GM12872 (cell line): Measurements from ENCODE around the gene FCN1.

Experiments used
- CTCF ChIP-seq: IDR thresholded peaks from 3 replicates; pipeline ENCODE4 v1.5.1; 2011; ENCODE audit warnings: low read depth, mild to moderate bottlenecking, low read length, moderate library complexity; ENCODE audit not compliant: insufficient read depth

Gene FCN1

GRCh38 chr9:134963546-134963945 is 45.8 kb upstream of the FCN1 start:
- TF ChIP-seq CTCF, result no peak

- TF ChIP-seq CTCF, result no peak
These were observed 45.3 kb upstream of the FCN1 start for GRCh38 chr9:134962973-134963364.

- no peak for TF ChIP-seq CTCF
These were observed 44.6 kb upstream of the FCN1 start for GRCh38 chr9:134962065-134962972.

GRCh38 chr9:134961331-134962064 is 43.8 kb upstream of the FCN1 start:
- no peak for TF ChIP-seq CTCF

GRCh38 chr9:134960701-134961181 is 43.0 kb upstream of the FCN1 start:
- TF ChIP-seq CTCF, result no peak

- no peak for TF ChIP-seq CTCF
These were observed 42.2 kb upstream of the FCN1 start for GRCh38 chr9:134959971-134960310.

GRCh38 chr9:134959126-134959970 is 41.6 kb upstream of the FCN1 start:
- no peak for TF ChIP-seq CTCF
